Kidney epithelial cell (primary cell): ENCODE data around the gene HSPB1. TPM values are rescaled to one million over a fixed set of nuclear protein-coding genes. Genes with fewer than 3 reads are reported as not detected.
"Not testable (repeated sequence)": the region's sequence is repeated elsewhere in the genome, so short reads cannot be mapped to it uniquely, and the experiment has no call there.

ENCODE experiments used
- DNase-seq: peaks from one replicate; pipeline ENCODE4 v3.0.0-alpha.2; 2010; ENCODE audit warnings: low read depth
- H3K27me3 ChIP-seq: 2 replicates; pipeline ENCODE4 v1.6.0; 2011; ENCODE audit warnings: low read length; ENCODE audit not compliant: control insufficient read depth, insufficient read depth
- H3K36me3 ChIP-seq: 2 replicates; pipeline ENCODE4 v1.5.1; 2011; ENCODE audit warnings: low read length; ENCODE audit not compliant: control insufficient read depth, insufficient read depth
- H3K4me3 ChIP-seq: 2 replicates; pipeline ENCODE4 v1.5.1; 2011; ENCODE audit warnings: low read depth, mild to moderate bottlenecking, control low read depth, low read length
- CTCF ChIP-seq: IDR thresholded peaks from 2 replicates; pipeline ENCODE4 v1.5.1; 2011; ENCODE audit warnings: mild to moderate bottlenecking, moderate library complexity, low read length, control low read depth, inconsistent platforms; ENCODE audit not compliant: insufficient read depth, poor library complexity, severe bottlenecking
- total RNA-seq: library from RNA; depleted of rRNA; stranded (reverse); fragments of >200 nt; gene quantifications from 2 replicates; pipeline ENCODE4 v1.2.3, GENCODE V29; 2015

Gene HSPB1
- total RNA-seq, 1 donor from 2014 or later = 138 TPM

GRCh38 chr7:76292213-76292573, 10.3 kb upstream of the HSPB1 start:
- no peaks in the 10 kb centered on the region for H3K36me3 ChIP-seq
- no peak for DNase-seq
- no peak overlapping the region for H3K4me3 ChIP-seq
- H3K27me3 ChIP-seq = no peaks in the 10 kb centered on the region
- no peak for TF ChIP-seq CTCF

- H3K4me3 ChIP-seq, H3K36me3 ChIP-seq, DNase-seq: not testable (repeated sequence)
These were observed 9.6 kb upstream of the HSPB1 start for GRCh38 chr7:76292911-76293310.

GRCh38 chr7:76293407-76293901, 9.0 kb upstream of the HSPB1 start:
- Histone ChIP-seq H3K4me3 (no peak overlapping the region), H3K27me3 (no peaks in the 10 kb centered on the region), H3K36me3 (no peaks in the 10 kb centered on the region)
- no peak for TF ChIP-seq CTCF
- no peak for DNase-seq

More at GRCh38 chr7:76292911-76293310, 9.6 kb upstream of the HSPB1 start:
- not testable (repeated sequence) for H3K27me3 ChIP-seq

- H3K4me3 ChIP-seq = no peak overlapping the region
- peak; percentile 75 for DNase-seq
These were observed 8.0 kb upstream of the HSPB1 start for GRCh38 chr7:76294344-76295024.

GRCh38 chr7:76296743-76297740, 5.4 kb upstream of the HSPB1 start:
- Histone ChIP-seq H3K36me3 (no peaks in the 10 kb centered on the region), H3K27me3 (no peaks in the 10 kb centered on the region), H3K4me3 (no peak overlapping the region)
- TF ChIP-seq CTCF = no peak
- no peak for DNase-seq

More at GRCh38 chr7:76294344-76295024, 8.0 kb upstream of the HSPB1 start:
- Histone ChIP-seq H3K36me3 (no peaks in the 10 kb centered on the region), H3K27me3 (no peaks in the 10 kb centered on the region)
- TF ChIP-seq CTCF = no peak

- Histone ChIP-seq H3K4me3 (no peak overlapping the region), H3K27me3 (no peaks in the 10 kb centered on the region), H3K36me3 (no peaks in the 10 kb centered on the region)
- DNase-seq = peak; percentile 93
- no peak for TF ChIP-seq CTCF
These were observed 2.2 kb upstream of the HSPB1 start for GRCh38 chr7:76300166-76300731.
